ENCODE results near the gene CADPS.

DNA sequence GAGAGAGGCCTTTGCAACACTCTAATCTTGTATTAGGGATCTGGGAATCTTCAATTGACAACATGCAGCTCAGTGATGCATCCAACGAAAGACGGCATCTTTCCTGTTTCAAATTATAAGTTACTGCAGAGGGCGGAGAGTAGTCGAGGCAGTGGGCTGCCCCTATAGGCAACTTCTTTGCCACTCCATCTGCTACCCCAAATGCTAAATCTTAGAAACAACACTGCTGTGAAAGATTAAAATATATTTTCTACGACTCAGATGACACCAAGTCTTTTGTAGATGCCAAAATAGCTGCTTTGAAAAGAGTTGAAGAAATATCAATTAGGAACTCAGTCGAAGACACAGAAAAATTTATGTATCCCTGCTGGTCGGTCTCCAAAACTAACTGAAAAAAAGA, 340.9 kb downstream of the CADPS start:
- TF ChIP-seq CTCF (IDR thresholded peaks at IDR 0.05), result no peak
- TF ChIP-seq EP300 (IDR thresholded peaks at IDR 0.05), result no peak
- TF ChIP-seq POLR2A (IDR thresholded peaks at IDR 0.05), result no peak
- no peak for TF ChIP-seq POLR2AphosphoS5 (IDR thresholded peaks at IDR 0.05)
